AG04450 (cell line): ENCODE measurements around the gene CACNA2D3. TPM values are rescaled to one million over a fixed set of nuclear protein-coding genes. Genes with fewer than 3 reads are reported as not detected.

Experiments
- CTCF ChIA-PET: fragments of 300-600, 350-600 bp; formaldehyde crosslinking; extraction: SDS; loops from one replicate; lab custom pipeline; 2022; ENCODE audit warnings: antibody characterized with exemption, inconsistent platforms; lab: Charles Lee
- POLR2A ChIA-PET: fragments of 350-600 bp; formaldehyde crosslinking; extraction: SDS; loops from one replicate; lab custom pipeline; 2021; ENCODE audit warnings: antibody characterized with exemption, inconsistent platforms; lab: Yijun Ruan, JAX
- DNase-seq: peaks from one replicate; pipeline ENCODE4 v3.0.0-alpha.2; 2011; ENCODE audit warnings: low read depth, low spot score
- H3K27ac ChIP-seq: one replicate; pipeline ENCODE4 v1.5.1; 2012; ENCODE audit warnings: low read depth, low read length, control low read depth
- H3K27me3 ChIP-seq: one replicate; pipeline ENCODE4 v1.6.0; 2012; ENCODE audit warnings: low read length; ENCODE audit not compliant: control insufficient read depth, insufficient read depth
- H3K4me3 ChIP-seq: 2 replicates; pipeline ENCODE4 v1.5.1; 2011; ENCODE audit warnings: mild to moderate bottlenecking, low read depth, low read length, control low read depth
- H3K9me3 ChIP-seq: 2 replicates; pipeline ENCODE4 v1.5.1; 2012; ENCODE audit warnings: low read length; ENCODE audit not compliant: control insufficient read depth, insufficient read depth
- CTCF ChIP-seq: IDR thresholded peaks from 2 replicates; pipeline ENCODE4 v1.5.1; 2011; ENCODE audit warnings: low read depth, low read length, control low read depth, inconsistent platforms
- polyA plus RNA-seq: library from polyadenylated mRNA; depleted of rRNA; stranded (reverse); fragments of >200 nt; gene quantifications from 2 replicates; pipeline ENCODE4 v1.2.3, GENCODE V29; 2011

CACNA2D3 gene
- polyA plus RNA-seq, 1 experiment, result 0.32 TPM

GRCh38 chr3:54841471-54841870, 719.1 kb downstream of the CACNA2D3 start:
- POLR2A ChIA-PET, result no interaction called here
- Histone ChIP-seq H3K4me3 (no peak overlapping the region), H3K27ac (no peak overlapping the region), H3K27me3 (peaks cover 4% of the 10 kb centered on the region), H3K9me3 (no peaks in the 10 kb centered on the region)
- CTCF ChIA-PET, result interaction anchor here (0.8 to 2.8 kb wide), 3 partner anchors 11 to 906 kb away, joined by 3 to 9 read pairs (median 8); no protein-coding TSS in a partner anchor
- TF ChIP-seq CTCF, result no peak
- no peak for DNase-seq

GRCh38 chr3:54843352-54843751, 721.0 kb downstream of the CACNA2D3 start:
- no peaks in the 10 kb centered on the region for H3K9me3 ChIP-seq
- peaks cover 7% of the 10 kb centered on the region for H3K27me3 ChIP-seq
- POLR2A ChIA-PET, result no interaction called here
- H3K27ac ChIP-seq, result no peak overlapping the region
- CTCF ChIA-PET, result interaction anchor here (0.5 to 2.8 kb wide), 2 partner anchors 13 to 426 kb away, joined by 3 to 9 read pairs; no protein-coding TSS in a partner anchor
- TF ChIP-seq CTCF, result no peak
- H3K4me3 ChIP-seq, result no peak overlapping the region
- no peak for DNase-seq

- no peaks in the 10 kb centered on the region for H3K9me3 ChIP-seq
- TF ChIP-seq CTCF, result no peak
- no peak for DNase-seq
- no peak overlapping the region for H3K27ac ChIP-seq
- ChIA-PET CTCF (no interaction called here), POLR2A (no interaction called here)
- peaks cover 7% of the 10 kb centered on the region for H3K27me3 ChIP-seq
- H3K4me3 ChIP-seq, result no peak overlapping the region
Observed at GRCh38 chr3:54844211-54844610, 721.9 kb downstream of the CACNA2D3 start.

- DNase-seq, result no peak
- H3K4me3 ChIP-seq, result no peak overlapping the region
- no peaks in the 10 kb centered on the region for H3K9me3 ChIP-seq
- TF ChIP-seq CTCF, result no peak
- POLR2A ChIA-PET, result no interaction called here
- CTCF ChIA-PET, result no interaction called here
- no peak overlapping the region for H3K27ac ChIP-seq
- H3K27me3 ChIP-seq, result peaks cover 7% of the 10 kb centered on the region
Observed at GRCh38 chr3:54845011-54845410, 722.7 kb downstream of the CACNA2D3 start.

GRCh38 chr3:54845551-54845950, 723.2 kb downstream of the CACNA2D3 start:
- CTCF ChIA-PET, result no interaction called here
- H3K27ac ChIP-seq, result no peak overlapping the region
- TF ChIP-seq CTCF, result no peak
- no peak overlapping the region for H3K4me3 ChIP-seq
- POLR2A ChIA-PET, result no interaction called here
- peaks cover 7% of the 10 kb centered on the region for H3K27me3 ChIP-seq
- H3K9me3 ChIP-seq, result no peaks in the 10 kb centered on the region
- DNase-seq, result no peak
